H1 (cell line): Measurements from ENCODE around the gene INPP5J. TPM values are rescaled to one million over a fixed set of nuclear protein-coding genes. Genes with fewer than 3 reads are reported as not detected.

ENCODE experiments used
- CTCF ChIA-PET: fragments of 300-600 bp; sonication (Branson Sonifier 250); formaldehyde crosslinking; loops from one replicate; lab custom pipeline; 2021; ENCODE audit not compliant: partially characterized antibody; lab: Charles Lee
- POLR2A ChIA-PET: fragments of 300-600 bp; sonication (Branson Sonifier 250); formaldehyde crosslinking; loops from one replicate; lab custom pipeline; 2021; ENCODE audit warnings: inconsistent platforms; ENCODE audit not compliant: partially characterized antibody; lab: Charles Lee
- DNase-seq, 2 experiments: peaks; one replicate each; pipeline versions ENCODE4 v3.0.0 to v3.0.0-alpha.2; 2010 to 2022; ENCODE audit warnings: low spot score in 2 of 2, low read depth in 1 of 2, mixed read lengths in 1 of 2
- FAIRE-seq: peaks from 2 replicates; lab custom pipeline; 2011; peaks lifted over from hg19 to GRCh38; lab: Jason Lieb, UNC
- H2AFZ ChIP-seq: 2 replicates; pipeline ENCODE4 v1.8.1; 2012; ENCODE audit warnings: low read length, inconsistent platforms
- H2AK5ac ChIP-seq: 2 replicates; pipeline ENCODE4 v1.6.1; 2013; ENCODE audit warnings: low read depth, low read length
- H2BK120ac ChIP-seq: replicated peaks from 2 replicates; pipeline ENCODE3; 2013; ENCODE audit warnings: low read depth, low read length, inconsistent platforms
- H2BK12ac ChIP-seq: 2 replicates; pipeline ENCODE4 v1.6.1; 2013; ENCODE audit warnings: low read depth, low read length
- H2BK15ac ChIP-seq: 2 replicates; pipeline ENCODE4 v1.6.1; 2013; ENCODE audit warnings: low read length
- H2BK20ac ChIP-seq: 2 replicates; pipeline ENCODE4 v1.6.1; 2013; ENCODE audit warnings: low read length
- H2BK5ac ChIP-seq: 2 replicates; pipeline ENCODE4 v1.6.1; 2013; ENCODE audit warnings: low read depth, low read length
- H3K14ac ChIP-seq: 2 replicates; pipeline ENCODE4 v1.6.1; 2013; ENCODE audit warnings: inconsistent platforms; ENCODE audit not compliant: insufficient read length
- H3K18ac ChIP-seq: 2 replicates; pipeline ENCODE4 v1.6.1; 2013; ENCODE audit warnings: low read length; ENCODE audit errors: extremely low read depth
- H3K23ac ChIP-seq: 2 replicates; pipeline ENCODE4 v1.6.1; 2013; ENCODE audit warnings: inconsistent platforms; ENCODE audit not compliant: insufficient read length
- H3K23me2 ChIP-seq: 2 replicates; pipeline ENCODE4 v1.6.1; 2013; ENCODE audit warnings: low read depth, low read length
- H3K27ac ChIP-seq: 2 replicates; pipeline ENCODE4 v1.6.1; 2011; ENCODE audit warnings: low read depth, low read length, inconsistent platforms
- H3K27me3 ChIP-seq, 4 experiments: replicated peaks in 1 of 4; 1 replicate in 1 of 4; 2 replicates in 3 of 4; pipeline versions ENCODE4 v1.6.1 to v1.8.1; 2011 to 2013; ENCODE audit warnings: low read length in 3 of 4, mild to moderate bottlenecking in 3 of 4, inconsistent platforms in 2 of 4, mixed read lengths in 2 of 4, moderate library complexity in 1 of 4; ENCODE audit not compliant: control insufficient read depth in 3 of 4, insufficient read depth in 3 of 4; ENCODE audit errors: extremely low read depth in 1 of 4
- H3K36me3 ChIP-seq, 4 experiments: 2 replicates each; pipeline versions ENCODE4 v1.6.1 to v1.8.1; 2011 to 2013; ENCODE audit warnings: mild to moderate bottlenecking in 4 of 4, low read length in 3 of 4, moderate library complexity in 2 of 4, control low read depth in 1 of 4, inconsistent platforms in 1 of 4; ENCODE audit not compliant: insufficient read depth in 4 of 4, control insufficient read depth in 2 of 4
- H3K4ac ChIP-seq: replicated peaks from 2 replicates; pipeline ENCODE3; 2013; ENCODE audit warnings: low read length, low read depth, mixed read lengths, inconsistent platforms; ENCODE audit not compliant: insufficient read length
- H3K4me1 ChIP-seq, 4 experiments: replicated peaks in 1 of 4; 1 replicate in 1 of 4; 2 replicates in 3 of 4; pipeline versions ENCODE4 v1.6.1 to v1.8.1; 2011 to 2013; ENCODE audit warnings: low read length in 3 of 4, inconsistent platforms in 2 of 4, mixed read lengths in 1 of 4; ENCODE audit not compliant: insufficient read depth in 4 of 4, control insufficient read depth in 3 of 4
- H3K4me2 ChIP-seq, 2 experiments: 2 replicates each; pipeline versions ENCODE4 v1.6.1 to v1.8.1; 2011 to 2013; ENCODE audit warnings: low read depth in 2 of 2, low read length in 2 of 2, control low read depth in 1 of 2, inconsistent platforms in 1 of 2, mild to moderate bottlenecking in 1 of 2; ENCODE audit not compliant: insufficient read depth in 1 of 2
- H3K4me3 ChIP-seq, 4 experiments: fragments of 200-600, 300-600 bp in 1 of 4; sonication (generic), shearing (Covaris generic), sonication (Bioruptor Twin) in 1 of 4; 2 replicates each; pipeline versions ENCODE4 v1.5.1 to v1.8.1; 2011 to 2016; ENCODE audit warnings: low read length in 4 of 4, low read depth in 3 of 4, control low read depth in 2 of 4, inconsistent platforms in 2 of 4, mild to moderate bottlenecking in 2 of 4, mixed read lengths in 1 of 4, moderate library complexity in 1 of 4; ENCODE audit not compliant: insufficient read depth in 2 of 4; ENCODE audit errors: extremely low read depth in 1 of 4
- H3K56ac ChIP-seq: replicated peaks from 2 replicates; pipeline ENCODE3; 2013; ENCODE audit warnings: low read depth, mild to moderate bottlenecking, mixed read lengths, low read length, inconsistent platforms; ENCODE audit not compliant: insufficient read length
- H3K79me1 ChIP-seq: 2 replicates; pipeline ENCODE4 v1.6.1; 2013; ENCODE audit warnings: low read depth, low read length, control low read depth
- H3K79me2 ChIP-seq, 2 experiments: 2 replicates each; pipeline versions ENCODE4 v1.6.1 to v1.8.1; 2012 to 2013; ENCODE audit warnings: low read length in 2 of 2, mild to moderate bottlenecking in 2 of 2, inconsistent platforms in 1 of 2; ENCODE audit not compliant: insufficient read depth in 2 of 2, control insufficient read depth in 1 of 2
- H3K9ac ChIP-seq, 4 experiments: replicated peaks in 1 of 4; 1 replicate in 1 of 4; 2 replicates in 3 of 4; pipeline versions ENCODE4 v1.6.1 to v1.8.1; 2011 to 2013; ENCODE audit warnings: low read depth in 3 of 4, low read length in 3 of 4, control low read depth in 2 of 4, mild to moderate bottlenecking in 2 of 4, moderate library complexity in 2 of 4, inconsistent platforms in 1 of 4; ENCODE audit errors: extremely low read depth in 1 of 4
- H3K9me3 ChIP-seq, 2 experiments: 2 replicates each; pipeline versions ENCODE4 v1.6.1 to v1.8.1; 2012 to 2013; ENCODE audit warnings: mild to moderate bottlenecking in 2 of 2, moderate library complexity in 2 of 2, control low read depth in 1 of 2, inconsistent platforms in 1 of 2, low read depth in 1 of 2, low read length in 1 of 2, mixed read lengths in 1 of 2; ENCODE audit not compliant: insufficient read depth in 2 of 2
- H4K20me1 ChIP-seq, 2 experiments: replicated peaks in 1 of 2; 2 replicates each; pipeline versions ENCODE3 to v1.8.1; 2011 to 2013; ENCODE audit warnings: inconsistent platforms in 2 of 2, low read length in 2 of 2, mild to moderate bottlenecking in 1 of 2; ENCODE audit not compliant: insufficient read depth in 2 of 2, control insufficient read depth in 1 of 2
- H4K5ac ChIP-seq: 2 replicates; pipeline ENCODE4 v1.6.1; 2013; ENCODE audit warnings: low read length, low read depth, mixed read lengths, inconsistent platforms; ENCODE audit not compliant: insufficient read length
- H4K8ac ChIP-seq: 2 replicates; pipeline ENCODE4 v1.8.0; 2013; ENCODE audit warnings: mild to moderate bottlenecking, moderate library complexity, low read length, inconsistent platforms; ENCODE audit not compliant: insufficient read depth; ENCODE audit errors: extremely low read depth
- H4K91ac ChIP-seq: replicated peaks from 2 replicates; pipeline ENCODE3; 2013; ENCODE audit warnings: low read length, mixed read lengths, inconsistent platforms; ENCODE audit not compliant: insufficient read length
- ASH2L ChIP-seq: fragments of 200-600, 300-600 bp; sonication (generic); IDR thresholded peaks from one replicate; pipeline ENCODE4 v1.7.1; 2017; ENCODE audit warnings: low read length
- FOSL1 ChIP-seq: IDR thresholded peaks from 2 replicates; pipeline ENCODE4 v1.6.1; 2011; ENCODE audit warnings: mild to moderate bottlenecking, low read depth, low read length, moderate library complexity; ENCODE audit not compliant: insufficient read depth
- JUN ChIP-seq: IDR thresholded peaks from 2 replicates; pipeline ENCODE4 v1.6.1; 2011; ENCODE audit warnings: low read depth, mild to moderate bottlenecking, improper control_type of control experiment, low read length
- JUND ChIP-seq: IDR thresholded peaks from 2 replicates; pipeline ENCODE4 v1.6.1; 2011; ENCODE audit warnings: mild to moderate bottlenecking, improper control_type of control experiment, low read length
- MAFK ChIP-seq: IDR thresholded peaks from 2 replicates; pipeline ENCODE4 v1.6.1; 2012; ENCODE audit warnings: low read depth, mild to moderate bottlenecking, improper control_type of control experiment, low read length
- NANOG ChIP-seq: IDR thresholded peaks from 2 replicates; pipeline ENCODE4 v1.6.1; 2011; ENCODE audit warnings: low read length, low read depth, mild to moderate bottlenecking, inconsistent platforms; ENCODE audit not compliant: insufficient read depth, poor library complexity, severe bottlenecking
- RBBP5 ChIP-seq: IDR thresholded peaks from 2 replicates; pipeline ENCODE4 v1.7.1; 2012; ENCODE audit warnings: low read depth, mild to moderate bottlenecking, inconsistent platforms, low read length, moderate library complexity, borderline replicate concordance
- RXRA ChIP-seq: IDR thresholded peaks from 2 replicates; pipeline ENCODE4 v1.6.1; 2011; ENCODE audit warnings: low read depth, mild to moderate bottlenecking, low read length, moderate library complexity; ENCODE audit not compliant: insufficient read depth
- SIRT6 ChIP-seq: IDR thresholded peaks from one replicate; pipeline ENCODE4 v1.7.1; 2012; ENCODE audit warnings: low read length, inconsistent platforms
- TBP ChIP-seq: IDR thresholded peaks from 2 replicates; pipeline ENCODE4 v1.6.1; 2011; ENCODE audit warnings: low read depth, low read length, improper control_type of control experiment
- WGBS, 2 experiments: shearing (Covaris generic) in 1 of 2; methylation state at CpG; one replicate each; pipeline versions ENCODE4 v1.1.6 to v1.1.7; 2013 to 2015; ENCODE audit warnings: low lambda C conversion rate in 2 of 2, mixed read lengths in 2 of 2, inconsistent platforms in 1 of 2, low coverage in 1 of 2, missing lambda C conversion rate in 1 of 2; ENCODE audit not compliant: insufficient replicate concordance in 2 of 2, insufficient coverage in 1 of 2, insufficient read length in 1 of 2; ENCODE audit errors: extremely low coverage in 1 of 2, missing lambda C conversion rate in 1 of 2; 5-methylcytosine and 5-hydroxymethylcytosine counted together
- polyA plus RNA-seq, 7 experiments: library from polyadenylated mRNA; depleted of rRNA in 3 of 7; stranded (reverse) in 5 of 7; unstranded in 2 of 7; fragments of >200 nt in 5 of 7; fragments of 200-250 nt in 2 of 7; gene quantifications; 1 replicate in 5 of 7; 2 replicates in 1 of 7; 4 replicates in 1 of 7; pipeline versions ENCODE4 v1.2.1 to v1.2.3, GENCODE V29; 2011 to 2013; ENCODE audit warnings: missing spikeins in 2 of 7, mixed read lengths in 2 of 7
- total RNA-seq: library from RNA; stranded (reverse); fragmentation: NEBNext Ultra II Directional; extraction: Animal tissue kit (Norgen Biotek cat#: 25700); gene quantifications from 2 replicates; pipeline ENCODE4 v1.2.1, GENCODE V29; 2021
- TF ChIP-seq, protein P1 (sequence below): IDR thresholded peaks from 2 replicates; pipeline ENCODE4 v1.6.1; 2011; ENCODE audit warnings: low read depth, mild to moderate bottlenecking, low read length; ENCODE audit not compliant: insufficient read depth

The INPP5J gene
- total and polyA plus RNA-seq, 2 of the 8 experiments (the other 6 are each of a cell fraction or from before 2014, with no cell fraction given) = 5.4 to 6.0 TPM

DNA sequence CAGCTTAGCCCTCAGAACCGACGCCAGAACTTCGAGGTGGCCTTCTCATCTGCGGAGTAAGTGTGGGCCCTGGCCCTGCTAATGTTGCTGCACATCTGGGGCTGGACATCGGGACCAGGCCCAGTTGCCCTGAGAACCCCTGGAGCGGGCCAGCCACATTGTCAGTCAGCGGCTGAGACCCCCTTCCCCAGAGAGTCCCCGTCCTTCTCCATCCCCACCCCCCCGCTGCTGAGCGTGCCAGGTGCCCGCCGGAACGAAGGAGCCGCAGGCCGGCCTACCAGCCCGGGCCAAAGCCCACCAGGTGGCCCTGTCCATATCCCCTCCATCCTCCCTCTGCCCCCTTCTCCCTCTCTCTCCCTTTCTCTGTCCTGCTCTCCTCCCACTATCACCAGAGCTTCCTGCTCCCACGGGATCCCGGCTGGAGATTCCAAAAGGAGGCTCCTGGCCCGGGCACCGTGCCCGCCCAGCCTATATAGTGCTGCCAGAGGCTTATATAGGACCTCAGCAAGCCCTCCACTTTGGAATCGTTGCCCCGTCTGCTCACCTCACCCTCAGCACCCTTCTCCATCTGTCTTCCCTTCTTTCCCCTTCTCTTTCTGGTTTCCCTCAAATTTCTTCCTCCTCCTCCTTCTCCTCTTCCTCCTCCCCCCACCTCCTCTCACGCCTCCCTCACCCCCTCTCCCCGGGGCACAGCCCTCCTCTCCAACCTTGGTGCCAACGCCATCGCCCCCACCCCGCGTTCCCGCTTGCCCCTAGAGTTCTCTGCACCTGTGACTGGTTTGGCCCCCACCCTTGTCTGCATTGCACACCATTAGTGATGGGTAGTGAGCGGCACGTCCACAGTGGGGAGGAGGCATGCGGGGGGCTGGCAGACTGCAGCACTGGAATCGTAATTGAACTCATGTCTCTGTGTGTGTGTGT lies 22.7 kb upstream of the INPP5J start:
- H2BK120ac ChIP-seq = no peak overlapping the region
- TF ChIP-seq, protein P1, sequence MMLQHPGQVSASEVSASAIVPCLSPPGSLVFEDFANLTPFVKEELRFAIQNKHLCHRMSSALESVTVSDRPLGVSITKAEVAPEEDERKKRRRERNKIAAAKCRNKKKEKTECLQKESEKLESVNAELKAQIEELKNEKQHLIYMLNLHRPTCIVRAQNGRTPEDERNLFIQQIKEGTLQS = no peak
- no peak for TF ChIP-seq NANOG
- TF ChIP-seq FOSL1 = no peak
- TF ChIP-seq MAFK = no peak
- no peak for TF ChIP-seq RXRA
- TF ChIP-seq JUND = no peak
- no peak for TF ChIP-seq TBP
- TF ChIP-seq RBBP5 = no peak
- no peak for TF ChIP-seq JUN
- no peak for TF ChIP-seq ASH2L
- TF ChIP-seq SIRT6 = no peak
- TF ChIP-seq, all 59 proteins: peak for 0
- Histone ChIP-seq H4K91ac (no peak overlapping the region), H3K4ac (no peak overlapping the region), H3K79me1 (no peaks in the 10 kb centered on the region), H3K79me2 (no peaks in the 10 kb centered on the region), H3K36me3 (no peaks in the 10 kb centered on the region), H3K4me2 (no peak overlapping the region), H3K27ac (no peak overlapping the region), H2BK12ac (no peak overlapping the region), H3K23ac (no peak overlapping the region), H3K4me1 (peaks cover 5 to 20% (median 15%) of the 10 kb centered on the region in 4 experiments), H2BK5ac (no peak overlapping the region), H3K4me3 (no peak overlapping the region), H3K9ac (no peak overlapping the region), H3K18ac (no peak overlapping the region), H2BK15ac (no peak overlapping the region), H2AK5ac (no peak overlapping the region), H2AFZ (no peak overlapping the region), H3K56ac (no peak overlapping the region), H3K14ac (no peak overlapping the region), H4K20me1 (no peaks in the 10 kb centered on the region), H3K9me3 (no peaks in the 10 kb centered on the region), H4K5ac (no peak overlapping the region), H3K27me3 (peaks cover 0 to under 1% (median under 1%) of the 10 kb centered on the region in 4 experiments; a peak in 5 of 7 replicates), H3K23me2 (peaks cover 5% of the 10 kb centered on the region; the same call in 1 of the 2 replicates), H2BK20ac (no peak overlapping the region), H4K8ac (no peak overlapping the region; the same call in 1 of the 2 replicates)
- FAIRE-seq (no peak), DNase-seq (no peak)
- 92% methylated on average over 30 of the region's 34 CpGs; no CpG with 5 or more reads in 1 of the 2 experiments for WGBS, 2 experiments
- ChIA-PET POLR2A (interaction anchor here (1.4 to 1.8 kb wide), 3 partner anchors 15 to 131 kb away, joined by 3 to 23 read pairs (median 3); partner anchors contain the start of genes MORC2 and TUG1), CTCF (interaction anchor here (1.2 to 16.8 kb wide), 5 partner anchors 8 to 81 kb away, joined by 3 to 207 read pairs (median 4); partner anchors contain the start of genes SELENOM and SMTN)
